Activated CD4-positive, alpha-beta T cell treated with anti-CD3 and anti-CD28 coated beads for 1 hour (primary cell): ENCODE data around the gene SLC35E3.

Experiments used
- DNase-seq: peaks from one replicate; pipeline ENCODE4 v3.0.0-alpha.2; 2020

The SLC35E3 gene

DNA sequence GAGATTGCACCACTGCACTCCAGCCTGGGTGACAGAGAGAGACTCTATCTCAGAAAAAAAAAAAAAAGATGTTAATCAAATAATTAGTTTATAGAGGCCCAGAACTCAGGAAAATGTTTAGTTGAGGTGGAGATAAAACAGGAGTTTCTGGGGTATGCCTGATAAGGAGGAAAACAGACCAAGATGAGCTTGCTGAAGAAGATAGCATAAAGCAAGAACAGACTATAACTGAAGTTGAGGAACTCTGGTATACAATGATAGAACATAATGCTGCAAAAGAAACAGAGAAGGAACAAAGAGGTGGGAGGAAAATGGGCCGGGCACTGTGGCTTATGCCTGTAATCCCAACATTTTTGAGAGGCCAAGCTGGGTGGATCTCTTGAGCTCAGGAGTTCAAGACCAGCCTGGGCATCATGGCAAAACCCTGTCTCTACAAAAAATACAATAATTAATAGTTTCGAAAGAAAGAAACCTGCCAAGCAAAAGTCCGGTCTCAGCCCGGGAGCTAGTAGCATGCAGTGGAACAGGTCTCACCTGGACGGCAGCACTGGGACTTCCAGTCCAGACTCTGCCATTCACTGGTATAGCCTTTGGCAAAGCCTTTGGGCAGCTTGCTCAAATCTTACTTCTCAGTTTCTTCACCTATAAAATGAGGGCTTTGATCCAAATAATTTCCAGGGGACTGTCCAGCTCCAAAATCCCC is 25.4 kb downstream of the SLC35E3 start:
- no peak for DNase-seq

DNA sequence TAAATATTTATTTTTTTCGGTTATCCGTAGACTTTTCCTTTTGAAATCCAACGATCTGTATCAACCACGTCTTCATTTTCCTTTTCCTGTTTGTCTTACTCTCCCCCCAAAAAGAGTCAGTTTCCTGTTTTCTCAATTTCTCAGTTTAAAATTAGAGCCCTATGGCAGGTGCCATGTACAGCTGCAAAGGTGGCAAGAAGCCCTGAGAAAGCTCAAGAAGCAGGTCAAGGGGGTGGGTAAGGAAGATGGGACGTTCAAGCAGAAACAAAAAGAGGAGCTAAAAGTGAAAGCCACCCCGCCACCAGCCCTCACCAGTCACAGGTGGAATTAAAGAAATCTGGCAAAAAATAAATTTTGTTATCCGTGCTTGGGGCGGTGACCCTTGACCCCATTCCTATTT is 26.7 kb downstream of the SLC35E3 start:
- no peak for DNase-seq

DNA sequence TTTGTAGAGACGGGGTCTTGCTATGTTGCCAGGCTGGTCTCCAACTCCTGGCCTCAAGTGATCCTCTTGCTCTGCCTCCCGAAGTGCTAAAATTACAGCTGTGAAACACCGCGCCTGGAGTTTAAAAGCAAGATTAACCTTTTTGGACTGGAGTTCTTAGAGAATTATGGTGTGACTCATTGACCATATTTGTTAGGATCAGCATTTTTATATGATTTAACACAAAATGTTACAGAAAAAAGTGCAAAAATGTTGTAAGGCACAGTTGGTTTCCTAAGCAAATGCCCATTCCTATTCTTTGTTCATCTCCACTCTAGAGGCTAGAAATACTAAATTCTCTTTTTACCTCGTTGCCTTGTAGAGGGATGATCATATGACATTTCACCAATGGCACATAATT is 27.6 kb downstream of the SLC35E3 start:
- no peak for DNase-seq

DNA sequence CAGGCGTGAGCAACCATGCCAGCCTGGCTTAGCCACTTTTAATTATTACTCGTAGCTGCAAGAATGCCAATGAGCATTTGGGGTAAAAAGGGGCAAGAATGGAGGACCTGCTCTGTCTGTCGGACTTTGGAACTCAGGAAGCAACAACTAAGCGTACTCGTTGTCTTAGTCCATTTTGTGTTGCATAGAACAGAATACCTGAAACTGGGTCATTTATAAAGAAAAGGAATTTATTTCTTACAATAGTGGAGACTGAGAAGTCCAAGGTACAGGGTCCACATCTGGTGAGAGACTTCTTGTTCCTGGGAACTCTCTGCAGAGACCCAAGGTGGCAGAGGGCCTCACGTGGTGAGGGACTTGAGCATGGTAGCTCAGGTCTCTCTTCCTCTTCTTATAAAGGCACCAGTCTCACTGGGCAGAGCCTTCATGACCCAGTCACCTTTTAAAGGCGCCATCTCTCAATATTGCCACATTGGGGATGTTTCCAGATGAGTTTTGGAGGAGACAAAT is 29.2 kb downstream of the SLC35E3 start:
- no peak for DNase-seq

DNA sequence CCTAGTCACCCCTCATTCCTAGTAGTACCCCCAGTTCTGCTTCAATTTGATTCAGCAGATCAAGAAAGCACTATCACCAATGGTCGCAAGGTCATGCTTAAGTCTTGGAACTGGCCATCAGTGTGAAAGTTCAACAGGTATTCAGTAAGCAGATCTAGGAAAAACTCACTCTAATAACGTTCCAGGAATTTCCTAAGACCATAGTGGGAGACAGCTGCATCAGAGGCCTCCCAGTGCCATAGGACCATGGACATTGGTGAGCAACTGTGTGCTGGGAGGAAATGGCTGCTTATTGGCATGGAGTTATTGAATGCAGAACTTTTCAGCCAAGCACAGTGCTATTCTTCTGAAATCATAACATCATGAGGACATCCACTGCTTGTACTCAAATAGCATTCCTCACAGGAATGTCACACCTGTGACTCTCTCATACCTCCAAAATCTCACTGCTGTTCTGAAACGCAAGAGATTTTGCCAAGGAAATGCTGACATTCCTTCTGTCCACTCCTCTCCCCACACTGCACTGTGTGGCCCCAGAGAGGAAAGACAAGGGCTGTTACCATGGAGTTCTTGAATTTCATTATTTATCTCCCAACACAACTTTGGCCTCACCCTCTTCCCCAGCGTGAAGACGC is 31.1 kb downstream of the SLC35E3 start:
- DNase-seq = no peak

DNA sequence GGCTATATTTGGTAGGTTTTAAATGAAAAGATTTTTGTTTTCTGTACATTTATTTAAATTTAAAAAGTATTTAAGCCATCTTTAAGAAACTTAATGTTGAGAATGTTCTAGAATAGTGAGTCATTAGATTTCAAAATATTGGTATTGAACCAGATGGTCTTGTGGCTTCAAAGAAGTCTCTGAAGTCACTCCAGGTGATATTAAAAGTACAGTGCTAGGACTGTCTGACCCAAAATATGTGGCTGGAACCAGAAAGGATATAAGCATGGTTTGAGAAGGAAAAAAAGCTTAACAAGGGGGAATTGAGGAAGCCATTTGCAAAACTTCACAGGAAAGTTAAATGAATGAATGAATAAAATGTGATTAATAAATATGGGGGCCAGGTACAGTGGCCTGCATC is 33.3 kb downstream of the SLC35E3 start:
- DNase-seq = no peak

DNA sequence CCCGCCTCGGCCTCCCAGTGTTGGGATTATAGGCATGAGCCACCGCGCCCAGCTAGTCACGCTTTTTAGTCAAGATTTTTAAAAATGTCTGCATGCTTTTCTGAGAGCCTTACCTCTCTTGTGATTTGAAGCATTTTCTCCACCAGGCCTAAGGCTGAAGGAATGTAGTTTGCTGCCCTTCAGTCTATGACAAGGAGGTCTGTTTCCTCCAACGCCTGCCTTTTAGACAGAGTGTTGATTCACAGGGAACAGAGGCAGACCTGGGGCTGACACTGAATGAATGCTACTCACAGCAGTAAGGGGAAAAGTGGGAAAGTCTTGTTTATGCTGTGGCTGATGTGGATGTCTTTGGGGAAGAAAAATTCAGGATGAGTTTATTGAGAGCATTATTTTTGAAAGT is 34.8 kb downstream of the SLC35E3 start:
- no peak for DNase-seq

DNA sequence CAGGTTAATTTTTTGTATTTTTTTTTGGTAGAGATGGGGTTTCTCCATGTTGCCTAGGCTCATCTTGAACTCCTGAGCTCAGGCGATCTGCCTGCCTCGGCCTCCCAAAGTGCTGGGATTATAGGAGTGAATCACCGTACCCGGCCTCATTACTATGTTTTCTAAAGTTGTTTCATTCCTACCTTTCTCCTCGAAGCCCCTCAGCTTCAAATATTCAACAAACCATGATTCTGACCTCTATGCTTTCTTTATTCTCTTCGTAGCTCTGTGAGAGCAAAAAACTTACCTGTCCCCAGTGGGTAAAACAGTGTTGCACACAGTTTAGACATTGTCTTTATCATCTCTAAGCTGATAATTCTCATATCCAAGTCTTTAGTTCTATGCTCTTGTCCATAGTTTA is 35.8 kb downstream of the SLC35E3 start:
- no peak for DNase-seq

DNA sequence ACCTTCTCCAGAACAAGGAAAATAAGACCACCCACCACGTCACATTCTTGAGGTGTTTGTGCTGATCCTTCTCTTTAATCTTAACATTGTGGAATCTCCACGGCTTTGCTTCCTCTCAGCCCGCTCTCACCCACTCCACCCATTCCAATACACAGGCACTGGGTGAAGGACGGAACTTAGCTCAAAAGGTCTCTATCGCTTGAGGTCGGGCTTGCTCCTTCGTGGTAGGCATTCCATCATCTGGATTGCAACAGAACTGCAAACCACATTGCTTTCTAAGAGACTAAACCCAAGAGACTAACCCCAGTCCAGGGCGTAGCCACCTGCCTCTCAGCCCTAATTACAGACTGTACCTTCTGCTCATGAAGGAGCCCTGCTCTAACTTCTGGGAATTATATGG is 38.0 kb downstream of the SLC35E3 start:
- no peak for DNase-seq

DNA sequence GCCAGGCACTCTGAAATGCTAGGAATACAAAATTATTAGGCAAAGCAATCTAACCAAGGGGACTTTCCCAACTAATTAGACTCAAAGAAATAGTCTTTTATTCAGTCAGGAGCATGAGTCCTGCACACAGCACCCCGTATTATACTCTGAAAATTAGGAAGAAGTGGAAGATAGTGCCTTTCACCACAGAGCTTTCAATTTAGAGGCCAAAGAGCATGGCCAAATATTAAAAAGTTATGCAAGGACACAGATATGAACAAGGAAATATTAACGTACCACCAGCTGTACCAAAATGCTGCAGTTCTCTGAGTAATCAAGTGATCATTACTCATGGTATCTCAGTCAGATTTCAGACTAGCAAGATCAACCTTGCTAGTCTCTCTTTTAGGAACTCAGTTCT is 39.4 kb downstream of the SLC35E3 start:
- no peak for DNase-seq

DNA sequence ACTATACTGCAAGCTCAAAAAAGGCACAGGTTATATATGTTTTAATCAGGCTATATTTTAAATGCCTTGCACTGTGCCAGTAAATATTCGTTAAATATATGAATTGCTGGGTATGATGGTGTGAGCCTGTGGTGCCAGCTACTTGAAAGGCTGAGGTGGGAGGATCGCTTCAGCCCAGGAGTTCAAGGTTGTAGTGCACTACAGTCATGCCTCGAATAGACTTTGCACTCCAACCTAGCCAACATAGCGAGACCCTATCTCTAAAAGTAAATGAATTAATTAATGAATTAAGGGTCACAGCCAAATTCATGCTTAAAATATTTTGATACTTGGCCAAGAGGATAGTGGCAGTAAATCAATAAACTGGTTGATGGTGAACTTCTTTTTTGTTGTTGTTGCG is 39.8 kb downstream of the SLC35E3 start:
- DNase-seq = no peak

DNA sequence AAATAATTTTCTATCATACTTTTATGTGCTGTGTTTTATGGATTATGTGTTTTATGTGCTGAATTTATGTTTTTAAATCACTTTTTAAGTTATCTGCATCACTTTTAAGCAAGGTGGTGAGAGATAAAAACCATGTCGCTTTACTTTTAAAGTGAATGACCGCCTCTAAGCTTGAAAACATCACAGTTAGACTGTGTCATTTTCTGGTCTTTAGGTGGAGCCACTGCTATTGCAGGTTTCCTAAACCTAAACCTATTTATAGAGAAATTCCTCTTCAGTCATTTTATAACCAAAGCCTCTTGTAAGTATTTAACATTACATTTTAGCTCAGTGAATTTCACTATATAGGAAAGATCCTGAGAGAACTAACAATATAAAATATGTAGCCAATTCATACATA is 41.0 kb downstream of the SLC35E3 start:
- no peak for DNase-seq

DNA sequence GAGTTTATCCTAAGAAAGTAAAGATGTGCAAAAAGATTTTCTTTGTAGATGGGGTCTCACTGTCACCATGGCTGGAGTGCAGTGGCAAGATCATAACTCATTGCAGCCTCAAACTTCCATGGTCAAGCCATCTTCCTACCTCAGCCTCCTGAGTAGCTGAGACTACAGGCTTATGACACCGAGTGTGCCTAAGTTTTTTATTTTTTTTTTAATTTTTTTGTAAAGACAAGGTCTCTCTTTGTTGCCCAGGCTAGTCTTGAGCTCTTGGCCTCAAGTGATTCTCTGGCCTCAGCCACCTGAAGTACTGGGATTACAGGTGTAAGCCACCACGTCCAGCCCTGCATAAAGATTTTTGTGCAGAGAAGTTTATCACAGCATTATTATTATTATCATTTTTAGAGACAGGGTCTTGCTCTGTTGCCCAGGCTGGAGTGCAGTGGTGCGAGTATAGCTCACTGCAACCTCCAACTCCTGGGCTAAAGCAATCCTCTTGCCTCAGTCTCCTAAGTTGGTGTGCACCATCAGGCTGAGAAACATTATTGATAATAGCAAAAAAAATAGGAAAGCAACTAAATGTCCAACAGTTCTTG is 42.7 kb downstream of the SLC35E3 start:
- no peak for DNase-seq

DNA sequence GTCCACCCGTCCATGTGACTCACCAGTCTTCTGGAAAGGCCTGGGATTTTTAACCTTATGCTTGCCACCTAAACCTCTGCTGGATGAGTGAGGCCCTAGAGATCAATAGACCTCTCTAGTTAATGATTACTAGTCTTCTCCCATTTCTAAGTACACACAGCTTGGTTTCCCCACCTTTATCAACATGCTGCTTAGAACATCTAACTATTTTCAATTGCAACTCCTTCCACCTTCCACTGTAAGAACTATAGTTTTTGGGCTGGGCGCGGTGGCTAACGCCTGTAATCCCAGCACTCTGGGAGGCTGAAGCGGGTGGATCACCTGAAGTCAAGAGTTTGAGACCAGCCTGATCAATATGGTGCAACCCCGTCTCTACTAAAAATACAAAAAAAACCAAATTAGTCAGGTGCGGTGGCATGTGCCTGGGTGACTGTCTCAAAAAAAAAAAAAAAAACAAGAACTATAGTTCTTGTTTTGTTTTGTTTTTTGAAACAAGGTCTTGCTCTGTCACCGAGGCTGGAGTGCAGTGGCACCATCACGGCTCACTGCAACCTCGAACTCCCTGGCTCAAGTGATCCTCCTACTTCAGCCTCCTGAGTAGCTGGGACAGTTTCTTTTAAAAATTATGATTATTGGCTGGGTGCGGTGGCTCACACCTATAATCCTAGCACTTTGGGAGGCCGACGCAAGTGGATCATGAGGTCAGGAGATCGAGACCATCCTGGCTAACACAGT is 43.3 kb downstream of the SLC35E3 start:
- DNase-seq = no peak

DNA sequence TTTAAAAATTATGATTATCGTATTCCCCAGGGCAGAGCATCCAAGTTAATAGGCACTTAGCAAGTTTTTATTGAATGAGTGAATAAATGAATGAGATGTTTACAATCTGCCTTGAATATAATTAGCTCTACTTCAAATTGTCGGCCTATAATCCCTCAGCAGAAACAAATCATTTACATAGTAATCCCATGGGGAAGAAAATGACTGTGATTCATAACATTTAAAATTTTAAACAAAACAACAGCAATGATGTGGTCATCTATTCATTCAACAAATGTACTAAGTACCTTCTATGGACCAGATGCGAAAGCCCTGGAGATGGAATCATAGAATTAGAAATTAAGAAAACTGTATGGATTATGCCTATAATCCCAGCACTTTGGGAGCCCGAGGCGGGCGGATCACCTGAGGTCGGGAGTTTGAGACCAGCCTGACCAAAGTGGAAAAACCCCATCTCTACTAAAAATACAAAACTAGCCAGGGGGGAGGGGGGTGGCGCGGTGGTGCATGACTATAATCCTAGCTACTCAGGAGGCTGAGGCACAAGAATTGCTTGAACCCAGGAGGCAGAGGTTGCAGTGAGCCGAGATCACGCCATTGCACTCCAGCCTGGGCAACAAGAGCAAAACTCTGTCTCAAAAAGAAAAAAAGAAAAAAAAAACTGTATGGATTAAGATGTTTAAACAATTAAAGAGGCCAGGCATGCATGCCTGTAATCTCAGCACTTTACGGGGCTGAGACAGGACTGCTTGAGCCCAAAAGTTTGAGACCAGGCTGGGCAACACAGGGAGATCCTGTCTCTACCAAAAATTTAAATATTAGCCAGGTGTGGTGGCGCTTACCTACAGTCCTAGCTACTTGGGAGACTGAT is 44.3 kb downstream of the SLC35E3 start:
- no peak for DNase-seq

DNA sequence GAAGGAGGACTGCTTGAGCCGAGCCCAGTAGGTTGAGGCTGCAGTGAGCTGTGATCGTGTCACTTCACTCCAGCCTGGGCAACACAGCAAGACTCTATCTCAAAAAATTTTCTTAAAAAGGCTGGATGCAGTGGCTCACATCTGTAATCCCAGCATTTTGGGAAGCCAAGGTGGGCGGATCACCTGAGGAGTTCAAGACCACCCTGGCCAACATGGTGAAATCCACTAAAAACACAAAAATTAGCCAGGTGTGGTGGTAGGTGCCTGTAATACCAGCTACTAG is 44.9 kb downstream of the SLC35E3 start:
- no peak for DNase-seq

DNA sequence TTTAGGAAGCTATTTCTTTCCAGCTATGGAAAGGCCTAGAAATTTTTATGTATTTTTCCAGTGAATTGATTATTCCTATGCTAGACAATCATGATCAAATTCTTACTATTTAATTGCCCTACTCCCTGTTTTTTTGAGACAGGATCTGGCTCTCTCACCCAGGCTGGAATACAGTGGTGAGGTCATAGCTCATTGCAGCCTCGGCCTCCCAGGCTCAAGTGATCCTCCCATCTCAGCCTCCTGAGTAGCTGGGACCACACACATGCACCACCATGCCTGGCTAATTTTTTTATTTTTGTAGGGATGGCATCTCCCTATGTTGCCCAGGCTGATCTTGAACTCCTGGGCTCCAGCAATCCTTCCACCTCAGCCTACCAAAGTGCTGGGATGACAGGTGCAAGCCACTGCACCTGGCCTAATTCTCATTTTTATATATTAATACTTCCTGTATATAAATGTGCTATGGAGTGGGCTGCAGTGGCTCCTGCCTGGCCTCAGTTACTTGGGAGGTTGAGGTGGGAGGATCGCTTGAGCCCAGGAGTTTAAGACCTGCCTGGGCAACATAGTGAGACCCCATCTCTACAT is 46.0 kb downstream of the SLC35E3 start:
- no peak for DNase-seq

DNA sequence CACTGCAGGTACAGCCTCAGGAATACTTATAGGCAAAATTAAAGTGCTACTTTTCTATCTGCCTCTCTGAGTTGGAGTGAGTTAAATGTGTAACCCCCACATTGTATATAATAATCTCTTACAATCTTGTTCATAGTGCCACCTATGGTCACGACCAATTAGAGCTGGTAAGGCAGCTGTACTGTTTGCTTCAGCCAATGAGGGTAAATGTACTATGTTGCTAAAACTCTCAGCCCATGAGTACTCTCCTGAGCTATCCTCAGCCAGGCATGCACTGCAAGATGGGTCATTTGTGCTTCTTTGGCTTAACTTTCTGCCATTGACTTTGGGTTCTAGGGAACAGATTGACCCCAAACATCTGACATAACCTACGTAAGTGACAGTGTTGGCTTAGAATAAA is 47.0 kb downstream of the SLC35E3 start:
- no peak for DNase-seq

DNA sequence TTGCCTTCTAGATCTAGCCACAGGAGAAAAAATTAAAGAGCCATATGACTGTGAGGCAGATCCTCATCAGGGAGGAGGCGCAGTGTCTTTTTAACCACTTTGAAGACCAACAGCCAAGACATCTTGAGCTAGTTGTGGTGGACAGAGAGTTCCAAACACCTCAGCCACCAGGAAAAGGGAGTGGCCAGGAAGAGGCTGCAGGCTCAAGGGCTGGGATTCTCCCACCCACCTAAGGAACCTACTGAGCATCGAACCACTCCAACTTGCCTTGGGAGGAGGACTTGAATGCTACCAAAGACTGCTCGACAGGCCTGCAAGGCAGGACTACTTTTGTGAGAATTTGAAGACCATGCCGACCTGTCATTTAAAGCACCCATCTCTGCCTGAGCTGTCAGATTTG is 47.5 kb downstream of the SLC35E3 start:
- DNase-seq = no peak

DNA sequence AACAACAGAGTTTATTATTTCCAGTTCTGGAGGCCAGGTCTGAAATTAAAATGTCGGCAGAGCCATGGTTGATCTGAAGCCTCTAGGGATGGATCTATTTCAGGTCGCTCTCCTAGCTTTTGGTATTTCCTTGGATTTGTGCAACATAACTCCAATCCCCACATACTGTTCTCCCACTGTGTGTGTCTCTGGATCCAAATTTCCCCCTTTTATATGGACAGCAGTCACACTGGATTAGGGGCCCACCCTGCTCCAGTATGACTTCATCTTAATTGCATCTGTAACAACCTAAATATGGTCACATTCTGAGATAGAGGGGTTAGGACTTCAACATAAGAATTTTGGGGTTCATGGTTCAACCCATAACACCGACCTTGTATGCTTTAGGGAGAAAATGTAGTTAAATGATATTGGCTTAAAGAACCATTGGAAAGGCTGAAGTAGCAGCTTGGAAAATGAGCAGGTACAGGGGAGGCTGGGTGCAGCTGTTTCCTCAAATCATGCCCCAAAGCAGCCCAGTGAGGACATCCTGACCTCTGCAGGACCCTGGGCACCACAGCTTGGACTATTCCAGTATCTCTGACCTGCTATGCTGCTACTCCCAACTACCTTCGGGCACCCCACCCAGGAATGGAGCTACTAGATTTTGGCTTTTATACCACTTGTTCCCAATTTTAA is 48.1 kb downstream of the SLC35E3 start:
- no peak for DNase-seq

DNA sequence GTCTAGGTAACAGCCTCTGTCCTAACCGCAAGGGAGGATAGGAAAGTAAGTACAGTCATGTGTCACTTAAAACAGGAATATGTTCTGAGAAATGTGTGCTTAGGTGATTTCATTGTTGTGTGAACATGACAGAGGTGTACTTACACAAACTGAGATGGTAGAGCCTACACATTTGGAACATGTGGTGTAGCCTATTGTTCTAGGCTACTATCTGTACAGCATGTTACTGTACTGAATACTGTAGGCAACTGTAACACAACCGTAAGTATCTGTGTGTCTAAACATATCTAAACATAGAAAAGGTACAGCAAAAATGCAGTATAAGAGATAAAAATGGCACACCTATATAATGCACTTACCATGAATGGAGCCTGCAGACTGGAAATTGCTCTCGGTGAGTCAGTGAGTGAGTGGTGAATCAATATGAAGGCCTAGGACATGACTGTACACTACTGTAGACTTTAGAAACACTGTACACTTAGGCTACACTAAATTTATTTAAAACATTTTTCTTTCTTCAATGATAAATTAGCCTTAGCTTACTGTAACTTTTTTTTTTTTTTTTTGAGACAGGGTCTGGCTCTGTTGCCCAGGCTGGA is 48.8 kb downstream of the SLC35E3 start:
- no peak for DNase-seq

DNA sequence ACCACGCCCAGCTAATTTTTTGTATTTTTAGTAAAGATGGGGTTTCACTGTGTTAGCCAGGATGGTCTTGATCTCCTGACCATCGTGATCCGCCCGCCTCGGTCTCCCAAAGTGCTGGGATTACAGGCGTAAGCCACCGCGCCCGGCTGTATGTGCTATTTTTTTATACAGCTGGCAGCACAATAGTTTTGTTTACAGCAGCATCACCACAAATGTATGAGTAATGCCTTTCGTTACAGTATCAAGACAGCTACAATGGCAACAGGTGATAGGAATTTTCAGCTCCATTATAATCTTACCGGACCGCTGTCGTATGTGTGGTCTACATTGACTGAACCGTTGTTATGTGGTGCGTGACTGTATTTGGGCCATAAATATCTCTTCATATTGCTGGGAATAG is 50.4 kb downstream of the SLC35E3 start:
- no peak for DNase-seq
